Measurements from ENCODE around the gene SDHA.
A peak's percentile ranks its signal among the peaks of the same experiment; 100 is the strongest.
"Not testable (repeated sequence)": the region's sequence is repeated elsewhere in the genome, so short reads cannot be mapped to it uniquely, and the experiment has no call there.

SDHA gene

DNA sequence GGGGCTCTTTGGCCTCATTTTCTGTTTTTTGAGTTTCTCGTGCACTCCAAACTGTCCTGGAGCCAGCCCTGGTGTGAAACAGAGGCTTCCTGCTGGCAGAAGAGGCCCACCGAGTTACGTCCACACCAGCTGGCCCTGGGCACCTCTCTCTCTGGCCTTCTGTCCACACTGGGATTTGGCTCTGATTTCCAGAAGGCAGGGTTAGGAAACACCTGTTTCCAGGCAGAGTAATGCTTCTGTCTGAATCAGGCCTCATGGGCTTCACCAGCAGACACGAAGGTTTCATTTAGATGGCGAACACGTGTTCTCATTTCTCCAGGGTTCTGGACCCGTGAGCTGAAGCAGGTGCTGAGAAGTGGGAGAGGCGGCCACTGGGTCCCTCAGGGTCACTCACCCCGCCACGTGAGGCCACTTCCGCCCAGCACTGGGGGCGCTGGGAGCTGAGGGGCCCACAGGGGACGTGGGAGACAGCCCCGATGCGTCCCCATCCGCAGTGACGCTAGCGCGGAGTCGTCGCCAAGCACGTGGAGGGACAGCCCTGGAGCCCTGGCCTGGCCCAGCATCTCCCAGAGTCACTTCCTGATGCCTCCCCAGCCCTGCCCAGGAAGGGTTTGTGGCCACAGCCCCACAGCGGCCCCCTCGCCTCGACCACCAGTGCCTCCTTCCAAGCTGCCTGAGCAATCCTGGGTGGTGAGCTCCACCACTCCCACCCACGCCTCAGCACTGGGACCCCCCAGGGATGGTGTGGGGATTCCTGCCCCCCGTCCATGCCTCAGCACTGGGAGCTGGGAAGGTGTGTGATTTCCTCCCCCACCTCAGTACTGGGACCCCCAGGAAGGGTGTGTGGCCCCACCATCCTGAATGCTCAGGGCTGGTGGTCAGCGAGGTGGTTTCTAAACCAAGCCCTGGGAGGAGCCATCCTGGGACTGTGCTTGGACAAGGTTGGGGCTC lies 31.8 kb upstream of the SDHA start:
- DNase-seq: no peak

DNA sequence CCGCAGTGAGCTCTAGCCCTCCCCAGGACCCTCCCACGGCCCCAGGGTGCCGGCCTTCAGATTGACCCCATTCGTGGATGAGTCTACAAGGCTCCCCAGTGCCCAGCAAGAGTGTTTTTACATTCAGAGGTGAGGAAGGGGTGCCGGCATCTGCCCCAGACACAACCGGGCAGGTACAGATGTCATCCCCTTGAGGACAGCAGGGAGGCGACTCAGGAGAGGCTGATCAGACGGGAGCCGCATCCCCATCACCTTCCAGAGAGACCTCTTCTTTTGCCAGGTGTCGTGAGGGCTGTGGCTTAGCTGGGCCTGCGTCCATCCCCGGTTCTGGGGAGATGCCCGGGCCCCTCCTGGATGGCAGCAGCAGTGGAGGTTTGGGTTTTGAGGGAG lies 31.1 kb upstream of the SDHA start:
- DNase-seq: no peak

DNA sequence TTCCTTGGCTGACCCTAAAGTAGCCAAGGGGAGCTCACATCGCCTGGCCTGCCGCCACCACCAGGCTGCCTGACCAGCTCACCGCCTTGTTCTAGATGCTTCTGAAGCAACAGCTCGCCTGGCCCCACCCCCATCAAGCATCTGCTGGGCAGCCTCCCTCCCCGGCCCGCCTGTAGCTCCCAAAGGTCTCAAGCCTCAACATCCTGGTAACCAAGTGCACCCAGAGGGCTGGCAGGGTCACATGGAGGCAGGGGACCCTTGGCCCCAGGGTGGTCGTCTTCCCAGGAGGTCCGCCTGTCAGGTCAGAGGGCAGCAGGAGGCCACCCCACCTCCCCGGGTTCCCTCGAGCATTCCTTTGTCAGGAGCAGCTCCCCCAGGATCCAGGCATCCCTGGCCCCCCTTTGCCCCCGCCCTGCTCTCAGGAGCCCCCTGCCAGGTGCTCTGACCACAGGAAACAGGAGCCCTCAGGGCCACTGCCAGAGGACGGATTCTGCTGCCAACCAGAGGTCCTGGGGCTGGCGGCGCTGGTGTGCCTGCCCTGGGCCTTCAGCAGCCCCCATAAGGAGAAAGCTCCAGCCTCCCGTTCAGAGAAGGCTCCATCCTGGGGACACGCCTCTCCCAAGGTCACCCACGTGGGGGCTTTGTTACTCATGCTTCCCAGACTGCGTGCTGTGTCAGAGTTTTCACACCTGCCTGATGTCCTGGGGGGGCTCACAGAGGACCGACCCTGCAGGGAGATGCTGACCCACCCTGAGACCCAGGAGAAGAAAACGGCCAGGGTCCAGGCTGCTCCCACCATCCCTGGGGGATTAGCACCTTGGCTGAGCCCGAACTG lies 30.3 kb upstream of the SDHA start:
- no peak for DNase-seq

DNA sequence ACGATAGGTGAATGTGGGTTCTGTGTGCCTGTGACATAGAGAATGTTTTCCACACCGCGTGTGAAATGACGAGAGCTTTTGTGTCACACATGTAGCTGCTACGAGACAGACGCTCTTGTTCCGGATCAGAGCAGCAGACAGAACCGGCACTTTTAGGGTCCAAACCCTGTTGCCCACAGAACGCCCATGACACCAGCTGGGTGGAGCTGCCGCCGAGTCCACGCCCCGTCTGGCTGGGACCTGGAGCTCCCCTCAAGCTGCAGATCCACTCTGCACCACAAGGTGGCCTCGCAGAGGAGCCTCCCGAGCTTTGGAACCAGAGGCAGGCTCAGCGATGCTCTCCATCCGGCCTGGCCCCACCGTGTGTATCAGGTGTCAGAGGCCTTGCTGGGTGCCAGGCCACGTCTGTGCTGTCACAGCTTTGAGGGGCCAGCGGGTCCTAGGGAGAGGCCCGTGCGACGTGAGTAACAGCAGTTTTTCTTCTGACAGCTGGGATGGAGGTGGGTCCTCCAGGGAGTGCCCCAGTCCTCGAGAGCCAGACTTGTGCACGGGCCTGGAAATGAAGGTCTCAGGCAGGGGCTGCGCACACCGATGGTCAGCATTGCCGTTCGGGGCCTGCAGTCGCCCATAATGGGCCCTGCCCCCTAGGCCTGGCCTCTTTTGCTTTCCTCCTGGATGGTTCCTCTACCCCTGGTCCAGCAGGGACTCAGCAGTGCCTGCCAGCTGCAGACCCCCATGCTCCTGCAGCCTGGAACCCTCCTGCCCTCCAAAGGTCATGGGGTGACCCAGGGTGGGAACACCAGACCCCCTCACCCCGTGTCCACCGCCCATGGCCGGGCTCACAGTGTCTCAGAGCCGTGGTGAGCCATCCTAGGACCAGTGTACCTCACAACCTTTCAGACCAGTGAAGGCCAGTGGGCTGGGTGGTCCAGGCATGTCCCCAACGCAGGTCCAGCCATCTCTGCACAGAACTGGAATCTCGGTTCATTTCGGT lies 29.3 kb upstream of the SDHA start:
- peak; percentile 96 for DNase-seq

DNA sequence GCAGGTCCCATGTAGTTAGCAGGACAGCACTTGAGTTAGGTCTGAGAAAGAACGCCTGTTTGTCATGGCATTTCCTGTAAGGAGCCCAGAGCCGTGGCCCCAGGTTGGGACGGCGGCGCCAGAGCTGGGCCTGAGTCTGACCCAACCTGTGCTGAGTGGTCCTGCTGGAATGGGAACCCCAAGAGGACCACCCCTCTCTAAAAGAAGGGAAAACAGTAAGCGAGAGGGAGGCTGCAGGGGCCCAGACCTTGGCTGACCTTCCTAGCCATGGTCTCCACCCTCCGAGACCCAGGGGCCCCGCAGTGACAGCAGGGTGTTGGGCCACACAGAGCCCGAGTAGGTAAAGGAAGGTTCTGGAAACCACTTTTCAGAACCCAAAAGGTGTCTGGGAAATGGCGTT lies 28.6 kb upstream of the SDHA start:
- DNase-seq: no peak

DNA sequence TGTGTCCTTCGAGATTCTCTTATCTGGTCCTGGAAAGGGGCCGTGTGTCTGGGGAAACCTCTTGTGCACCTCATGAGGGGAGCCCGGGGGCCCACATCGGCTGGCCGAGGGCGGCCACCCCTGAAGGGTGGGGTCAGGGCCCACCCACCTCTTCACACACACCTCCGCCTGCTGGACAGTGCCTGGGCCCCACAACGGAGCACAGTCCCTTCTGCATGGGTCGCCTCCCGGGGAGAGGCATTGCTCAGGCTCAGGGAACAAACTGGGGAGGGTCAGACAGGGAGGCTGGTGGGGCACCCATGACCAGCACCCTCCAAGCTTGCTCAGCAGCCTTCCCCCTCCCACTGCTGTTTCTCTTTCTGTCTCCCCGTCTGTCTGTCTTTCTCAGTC lies 28.1 kb upstream of the SDHA start:
- DNase-seq: peak; percentile 16

DNA sequence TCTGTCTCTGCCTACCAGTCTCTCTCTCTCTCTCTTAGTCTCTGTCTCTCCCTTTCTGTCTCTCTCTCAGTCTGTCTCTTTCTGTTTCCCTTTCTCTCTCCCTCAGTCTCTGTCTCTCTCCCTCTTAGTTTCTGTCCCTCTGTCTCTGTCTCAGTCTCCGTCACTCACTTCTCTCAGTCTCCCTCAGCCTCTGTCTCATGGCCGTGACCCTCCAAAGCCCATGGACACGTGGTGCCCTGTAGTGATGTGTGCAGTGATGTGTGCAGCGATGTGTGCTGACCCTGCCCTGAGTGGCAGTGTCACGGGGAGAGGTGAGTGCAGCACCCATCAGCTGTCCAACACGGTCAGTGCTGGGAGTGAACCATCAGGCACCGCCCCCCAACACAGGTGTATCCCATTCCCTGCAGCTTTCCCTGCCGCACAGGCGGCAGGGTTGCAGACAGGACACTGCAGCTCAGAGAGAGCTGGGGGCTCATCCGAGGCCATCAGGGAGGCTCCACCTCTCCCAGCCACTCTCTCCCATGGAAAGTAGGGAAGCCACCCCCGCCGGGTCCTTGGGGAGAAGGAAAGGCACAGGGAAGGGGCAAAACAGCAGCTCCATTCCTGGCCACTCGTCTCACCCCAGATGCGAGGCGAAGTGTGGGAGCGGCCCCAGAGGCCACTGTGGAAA lies 27.6 kb upstream of the SDHA start:
- peak; percentile 68 for DNase-seq

DNA sequence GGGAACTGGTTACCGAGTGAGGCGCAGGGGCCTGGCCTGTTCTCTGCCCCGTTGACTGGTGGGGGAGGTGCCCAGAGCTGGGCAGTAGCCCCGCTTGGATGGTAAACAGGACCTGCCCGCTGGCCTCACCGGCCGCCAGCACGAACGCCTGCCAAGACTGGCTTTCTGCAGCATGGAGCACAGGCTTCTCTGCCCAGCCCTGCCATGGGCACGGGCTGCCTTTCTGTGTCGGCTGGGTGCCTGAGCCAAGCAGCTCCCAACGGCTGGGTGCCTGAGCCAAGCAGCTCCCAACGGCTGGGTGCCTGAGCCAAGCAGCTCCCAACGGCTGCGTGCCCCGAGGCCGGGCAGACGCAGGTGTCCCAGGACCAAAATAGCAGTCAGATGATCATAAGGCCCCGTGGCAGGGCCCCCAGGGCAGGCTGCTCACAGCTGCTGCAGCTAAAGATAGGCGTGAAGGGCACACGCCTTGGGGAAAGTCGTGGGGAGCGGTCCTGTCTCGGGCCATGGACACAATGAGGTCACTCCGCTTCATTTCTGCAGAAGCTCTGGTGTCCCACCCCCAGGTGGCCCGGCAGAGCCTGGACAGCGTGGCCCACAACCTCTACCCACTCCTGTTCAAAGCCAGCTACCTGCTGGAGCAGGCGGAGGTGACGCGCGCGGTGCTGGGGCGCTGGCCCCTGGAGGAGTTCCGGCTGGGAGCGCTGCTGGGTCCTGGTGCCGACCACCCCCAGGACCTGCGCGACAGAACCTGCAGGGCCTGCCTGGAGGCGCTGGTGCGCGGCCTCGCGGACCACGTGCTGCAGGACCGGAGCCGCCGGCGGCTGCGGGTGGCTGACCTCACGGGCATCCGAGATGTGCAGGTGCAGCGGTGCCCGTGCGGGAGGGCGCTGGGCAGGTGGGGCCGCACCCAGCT lies 26.8 kb upstream of the SDHA start, which contains the start of gene LRRC14B:
LRRC14B (plus strand) TSS at position 460 of the 913 bp plus-strand sequence; CDS start at position 504, 44 bp downstream.
- DNase-seq: peak; percentile 64

DNA sequence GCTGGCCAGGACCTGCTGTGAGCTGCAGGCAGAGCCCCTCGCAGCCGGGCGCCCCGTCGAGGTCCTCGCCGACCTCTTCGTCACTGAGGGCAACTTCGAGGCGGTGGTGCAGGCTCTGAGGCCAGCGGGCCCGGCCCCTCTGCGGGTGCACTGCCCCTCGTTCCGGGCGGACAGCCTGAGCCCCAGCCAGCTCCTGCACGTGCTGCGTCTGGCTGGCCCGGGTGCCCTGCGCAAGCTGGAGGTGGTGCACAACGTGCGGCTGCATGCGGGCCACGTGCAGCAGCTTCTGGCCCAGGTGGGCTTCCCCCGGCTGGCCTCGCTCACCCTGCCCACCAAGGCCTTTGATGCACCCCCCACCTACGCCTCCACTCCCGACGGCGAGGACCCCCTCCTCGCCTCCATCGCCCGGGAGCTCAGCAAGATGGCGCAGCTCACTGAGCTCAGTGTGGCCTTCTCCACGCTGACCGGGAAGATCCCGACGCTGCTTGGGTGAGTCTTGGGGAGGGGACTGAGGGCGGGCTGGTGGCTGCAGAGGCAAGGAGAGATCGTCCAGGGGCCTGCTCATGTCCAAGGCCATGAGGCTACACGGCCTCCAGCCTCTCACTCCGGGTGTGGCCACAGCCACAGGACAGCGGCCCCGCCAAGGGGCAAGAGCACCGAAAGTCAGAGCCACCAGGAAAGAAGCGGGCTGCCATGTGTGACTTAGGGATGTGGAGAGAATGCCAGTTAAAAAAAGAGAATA lies 26.0 kb upstream of the SDHA start:
- no peak for DNase-seq

DNA sequence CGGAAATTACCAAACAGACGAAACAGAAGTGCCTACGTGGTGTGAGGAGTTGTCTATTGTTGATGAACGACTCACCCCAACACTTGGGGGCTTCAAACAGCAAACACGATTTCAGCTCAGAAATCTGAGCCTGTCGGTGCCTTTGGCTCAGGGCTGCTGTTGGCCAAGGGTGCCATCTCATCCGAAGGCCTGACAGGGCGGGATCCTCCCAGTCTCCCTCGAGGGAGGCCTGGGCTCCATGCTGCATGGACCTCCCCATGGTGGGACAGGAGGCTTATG lies 25.5 kb upstream of the SDHA start:
- DNase-seq: no peak

DNA sequence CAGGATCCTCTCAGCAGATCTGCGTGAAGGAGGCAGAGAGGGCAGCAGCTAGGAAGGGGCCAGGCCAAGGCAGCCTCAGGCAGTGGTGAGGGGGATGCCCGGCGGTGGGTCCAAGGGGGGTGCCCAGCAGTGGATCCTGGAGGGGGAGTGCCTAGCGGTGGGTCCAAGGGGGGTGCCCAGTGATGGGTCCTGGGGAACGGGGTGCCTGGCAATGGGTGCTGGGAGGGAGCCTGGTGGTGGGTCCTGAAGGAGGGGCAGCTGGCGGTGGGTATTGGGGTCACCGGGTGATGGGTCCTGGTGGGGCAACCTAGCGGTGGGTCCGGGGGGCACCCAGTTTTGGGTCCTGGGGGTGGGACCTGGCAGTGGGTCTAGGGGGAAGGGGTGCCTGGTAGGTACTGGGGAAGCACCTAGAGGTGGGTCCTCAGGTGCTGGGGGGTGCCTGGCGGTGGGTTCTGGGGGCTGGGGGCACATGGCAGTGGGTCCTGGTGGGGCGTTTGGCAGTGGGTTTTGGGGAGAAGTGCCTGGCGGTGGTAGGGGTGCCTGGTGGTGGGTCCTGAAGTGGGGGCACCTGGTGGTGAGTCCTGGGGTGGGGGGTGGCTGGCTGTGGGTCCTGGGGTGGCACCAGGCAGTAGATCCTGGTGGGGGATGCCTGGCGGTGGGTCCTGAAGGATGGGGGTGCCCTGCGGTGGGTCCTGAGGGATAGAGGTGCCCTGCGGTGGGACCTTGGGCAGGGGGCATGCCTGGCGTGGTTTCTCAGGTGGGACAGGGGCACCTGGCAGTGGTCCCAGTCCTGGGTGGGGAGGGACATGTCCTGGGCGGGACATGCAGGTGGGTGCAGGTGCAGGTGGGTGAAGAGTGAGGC lies 24.9 kb upstream of the SDHA start:
- DNase-seq: no peak

DNA sequence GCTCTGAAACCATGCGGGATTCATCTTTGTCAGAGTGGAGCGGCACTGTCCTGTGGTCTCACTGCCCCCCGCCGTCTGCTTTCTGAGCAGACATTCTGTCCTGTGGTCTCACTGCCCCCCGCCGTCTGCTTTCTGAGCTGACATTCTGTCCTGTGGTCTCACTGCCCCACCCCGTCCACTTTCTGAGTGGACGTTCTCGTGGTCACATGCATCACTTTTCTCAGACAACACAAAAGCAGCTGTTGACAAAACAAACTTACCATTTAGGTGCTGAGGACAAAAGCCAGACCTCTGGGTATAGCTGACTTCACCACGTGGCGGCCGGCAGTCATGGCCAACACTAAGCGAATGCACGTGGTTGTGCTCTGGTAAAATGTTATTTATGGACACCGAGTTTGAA lies 24.0 kb upstream of the SDHA start:
- no peak for DNase-seq

DNA sequence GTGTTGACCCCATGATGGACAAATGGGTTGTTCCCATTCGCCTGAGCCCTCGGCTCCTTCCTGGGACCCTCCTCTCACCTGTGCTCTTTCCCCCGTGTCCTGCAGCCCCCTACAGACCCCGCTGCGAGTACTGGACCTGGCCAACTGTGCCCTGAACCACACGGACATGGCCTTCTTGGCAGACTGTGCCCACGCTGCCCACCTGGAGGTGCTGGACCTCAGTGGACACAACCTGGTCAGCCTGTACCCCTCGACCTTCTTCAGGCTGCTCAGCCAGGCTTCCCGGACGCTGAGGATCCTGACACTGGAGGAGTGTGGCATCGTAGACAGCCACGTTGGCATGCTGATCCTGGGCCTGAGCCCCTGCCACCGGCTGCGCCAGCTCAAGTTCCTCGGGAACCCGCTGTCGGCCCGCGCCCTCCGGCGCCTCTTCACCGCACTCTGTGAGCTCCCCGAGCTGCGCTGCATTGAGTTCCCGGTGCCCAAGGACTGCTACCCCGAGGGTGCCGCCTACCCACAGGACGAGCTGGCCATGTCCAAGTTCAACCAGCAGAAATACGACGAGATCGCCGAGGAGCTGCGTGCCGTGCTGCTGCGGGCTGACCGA lies 23.4 kb upstream of the SDHA start:
- no peak for DNase-seq

DNA sequence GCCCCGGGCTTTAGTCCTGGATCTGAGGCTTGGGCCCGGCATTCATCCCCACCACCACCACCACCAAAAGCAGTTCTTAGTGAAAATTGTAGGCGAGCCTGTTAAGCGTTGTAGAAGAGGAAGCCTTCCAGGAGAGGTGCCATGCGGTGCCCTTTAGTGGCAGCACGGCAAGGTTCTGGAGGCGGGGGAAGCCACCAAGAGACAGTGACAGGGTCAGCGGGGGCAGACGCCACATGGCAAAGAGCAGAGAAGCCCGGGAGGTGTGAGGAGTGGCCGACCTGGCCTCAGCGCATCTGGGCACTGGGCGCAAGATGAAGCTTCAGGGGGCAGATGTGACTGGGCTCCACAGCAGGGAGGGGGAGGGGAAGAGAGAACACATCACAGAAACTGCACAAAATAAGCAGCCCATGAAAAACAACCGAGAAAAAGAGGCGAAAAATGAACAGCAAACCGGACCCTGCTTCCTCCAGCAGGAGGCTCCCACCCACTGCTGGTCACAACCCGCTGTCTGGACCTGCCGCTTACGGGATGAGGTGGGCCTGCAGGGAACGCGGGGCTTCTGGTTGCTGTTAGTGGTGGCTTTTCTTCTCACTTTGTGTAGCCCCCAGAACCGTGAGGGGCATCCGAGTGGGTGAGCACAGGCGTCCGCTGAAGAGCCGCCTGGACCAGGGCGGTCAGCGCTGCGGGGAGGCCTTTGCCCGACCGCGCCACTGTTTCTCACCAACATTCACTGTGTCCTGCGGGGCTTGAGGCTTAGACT lies 22.5 kb upstream of the SDHA start:
- no peak for DNase-seq

DNA sequence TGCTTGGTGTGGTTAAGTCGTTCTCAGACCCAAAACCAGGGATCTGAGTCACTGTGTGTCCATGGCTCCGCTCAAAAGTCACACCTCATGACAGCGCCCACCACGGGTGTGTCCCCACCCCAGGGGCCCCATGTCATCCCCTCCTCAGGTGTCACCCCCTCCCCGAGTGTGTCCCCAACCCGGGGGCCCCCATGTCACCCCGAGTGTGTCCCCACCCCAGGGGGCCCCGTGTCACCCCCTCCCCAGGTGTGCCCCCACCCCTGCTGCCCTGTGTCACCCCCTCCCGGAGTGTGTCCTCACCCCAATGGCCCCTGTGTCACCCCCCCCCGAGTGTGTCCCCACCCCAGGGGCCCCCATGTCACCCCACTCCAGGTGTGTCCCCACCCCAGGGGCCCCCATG lies 21.8 kb upstream of the SDHA start:
- no peak for DNase-seq

DNA sequence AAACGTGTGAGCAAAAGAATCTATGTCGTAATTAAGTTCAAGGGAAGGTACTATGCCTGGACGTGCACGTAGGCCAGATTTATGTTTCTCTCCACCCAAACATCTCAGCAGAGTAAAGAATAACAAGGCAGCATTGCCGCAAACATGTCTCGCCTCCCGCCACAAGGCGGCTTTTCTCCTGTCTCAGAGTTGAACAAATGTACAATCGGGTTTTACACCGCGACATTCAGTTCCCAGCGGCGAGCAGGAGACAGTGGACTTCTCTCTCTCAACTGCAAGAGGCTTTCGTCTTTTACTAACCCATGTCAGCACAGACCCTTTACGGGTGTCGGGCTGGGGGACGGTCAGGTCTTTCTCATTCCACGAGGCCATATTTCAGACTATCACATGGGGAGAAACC lies 21.1 kb upstream of the SDHA start:
- not testable (repeated sequence) for DNase-seq

DNA sequence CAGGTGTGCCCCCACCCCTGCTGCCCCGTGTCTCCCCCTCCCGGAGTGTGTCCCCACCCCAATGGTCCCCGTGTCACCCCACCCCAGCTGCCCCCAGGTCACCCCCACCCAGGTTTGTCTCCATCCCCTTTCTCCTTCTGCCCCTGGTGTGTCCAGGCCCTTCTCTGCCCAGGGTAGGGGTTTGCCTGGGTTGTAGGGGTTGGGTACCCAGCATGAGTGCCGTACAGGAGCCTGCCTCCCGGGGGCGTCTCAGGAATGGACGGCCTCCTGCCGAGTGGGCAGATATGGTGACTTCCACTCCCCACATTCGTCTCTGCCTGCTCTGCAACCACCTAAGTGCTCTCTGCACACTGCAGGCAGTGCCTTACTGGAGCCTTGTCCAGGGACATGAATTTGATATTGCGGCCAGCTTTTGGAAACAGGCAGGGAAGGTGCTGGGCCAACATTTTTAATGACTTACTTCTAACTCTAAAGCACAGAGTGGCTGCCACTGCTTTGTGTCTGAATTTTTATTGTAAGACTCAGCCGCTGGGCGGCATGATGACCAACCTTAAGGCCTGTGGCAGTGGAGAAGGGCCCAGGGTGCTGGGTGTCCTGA lies 20.1 kb upstream of the SDHA start:
- no peak for DNase-seq
